HL-60/S4 treated with retinoic acid at 250 ng/mL for 4 days and 3 days (cell line): Measurements from ENCODE around the gene TFF1.

Experiments used
- in situ Hi-C: fragments of 300-500 bp; cut with MboI; formaldehyde crosslinking; loops from 2 replicates; pipeline ENCODE4 v1.7.0; 2022; ENCODE audit warnings: low sequenced_read_pairs

Gene TFF1

GRCh38 chr21:42383331-42383730 is 17.0 kb upstream of the TFF1 start:
- in situ Hi-C loops = no loop called here

GRCh38 chr21:42382915-42383314 is 16.6 kb upstream of the TFF1 start:
- in situ Hi-C loops = no loop called here

GRCh38 chr21:42381347-42381984 is 15.1 kb upstream of the TFF1 start:
- in situ Hi-C loops = no loop called here

- in situ Hi-C loops = no loop called here
Measured at GRCh38 chr21:42379426-42380215, 13.3 kb upstream of the TFF1 start.

- in situ Hi-C loops = no loop called here
Measured at GRCh38 chr21:42378418-42378817, 12.1 kb upstream of the TFF1 start.

GRCh38 chr21:42377951-42378340 is 11.6 kb upstream of the TFF1 start:
- in situ Hi-C loops = no loop called here

- in situ Hi-C loops = no loop called here
Measured at GRCh38 chr21:42377211-42377950, 11.0 kb upstream of the TFF1 start.

GRCh38 chr21:42376338-42376982 is 10.1 kb upstream of the TFF1 start:
- in situ Hi-C loops = no loop called here

- in situ Hi-C loops = no loop called here
Measured at GRCh38 chr21:42375966-42376337, 9.6 kb upstream of the TFF1 start.

GRCh38 chr21:42375506-42375905 is 9.2 kb upstream of the TFF1 start:
- in situ Hi-C loops = no loop called here

GRCh38 chr21:42374864-42375499 is 8.6 kb upstream of the TFF1 start:
- in situ Hi-C loops = no loop called here

GRCh38 chr21:42374457-42374856 is 8.1 kb upstream of the TFF1 start:
- in situ Hi-C loops = no loop called here

GRCh38 chr21:42373908-42374455 is 7.6 kb upstream of the TFF1 start:
- in situ Hi-C loops = no loop called here

GRCh38 chr21:42373196-42373907 is 7.0 kb upstream of the TFF1 start:
- in situ Hi-C loops = no loop called here

- in situ Hi-C loops = no loop called here
Measured at GRCh38 chr21:42370894-42371654, 4.7 kb upstream of the TFF1 start.

GRCh38 chr21:42369821-42370220 is 3.5 kb upstream of the TFF1 start:
- in situ Hi-C loops = no loop called here

- in situ Hi-C loops = no loop called here
Measured at GRCh38 chr21:42367367-42368165, 1.2 kb upstream of the TFF1 start.

GRCh38 chr21:42365770-42366169 is 565 bp downstream of the TFF1 start:
- in situ Hi-C loops = no loop called here
